Activated gamma-delta T cell (primary cell): ENCODE results near the gene NSDHL.

Experiments
- DNase-seq: peaks from one replicate; lab custom pipeline; 2025; lab: John Stamatoyannopoulos, UW

The NSDHL gene

DNA sequence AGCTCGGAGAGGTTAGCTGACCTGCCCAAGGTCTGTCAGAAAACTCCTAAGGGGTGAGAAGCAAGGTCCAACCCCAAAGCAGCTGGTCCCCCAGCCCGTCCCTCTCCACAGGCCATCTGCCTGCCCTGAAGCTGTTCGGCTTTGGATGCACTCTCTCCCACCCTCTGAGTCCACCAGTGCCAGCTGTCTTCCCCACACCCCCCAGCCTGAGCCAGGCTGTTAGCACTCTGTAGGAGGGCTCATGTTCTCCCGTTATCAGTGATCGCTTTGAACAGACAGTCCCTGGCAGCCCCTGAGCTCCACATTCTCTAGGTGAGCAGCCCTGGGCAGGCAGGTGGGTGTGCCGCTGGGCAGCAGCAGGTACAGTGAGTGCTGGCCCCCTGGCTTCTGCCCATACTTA is 83.0 kb downstream of the NSDHL start:
- no peak for DNase-seq

GRCh38 chrX:152915541-152916241 is 84.8 kb downstream of the NSDHL start:
- DNase-seq, result no peak

DNA sequence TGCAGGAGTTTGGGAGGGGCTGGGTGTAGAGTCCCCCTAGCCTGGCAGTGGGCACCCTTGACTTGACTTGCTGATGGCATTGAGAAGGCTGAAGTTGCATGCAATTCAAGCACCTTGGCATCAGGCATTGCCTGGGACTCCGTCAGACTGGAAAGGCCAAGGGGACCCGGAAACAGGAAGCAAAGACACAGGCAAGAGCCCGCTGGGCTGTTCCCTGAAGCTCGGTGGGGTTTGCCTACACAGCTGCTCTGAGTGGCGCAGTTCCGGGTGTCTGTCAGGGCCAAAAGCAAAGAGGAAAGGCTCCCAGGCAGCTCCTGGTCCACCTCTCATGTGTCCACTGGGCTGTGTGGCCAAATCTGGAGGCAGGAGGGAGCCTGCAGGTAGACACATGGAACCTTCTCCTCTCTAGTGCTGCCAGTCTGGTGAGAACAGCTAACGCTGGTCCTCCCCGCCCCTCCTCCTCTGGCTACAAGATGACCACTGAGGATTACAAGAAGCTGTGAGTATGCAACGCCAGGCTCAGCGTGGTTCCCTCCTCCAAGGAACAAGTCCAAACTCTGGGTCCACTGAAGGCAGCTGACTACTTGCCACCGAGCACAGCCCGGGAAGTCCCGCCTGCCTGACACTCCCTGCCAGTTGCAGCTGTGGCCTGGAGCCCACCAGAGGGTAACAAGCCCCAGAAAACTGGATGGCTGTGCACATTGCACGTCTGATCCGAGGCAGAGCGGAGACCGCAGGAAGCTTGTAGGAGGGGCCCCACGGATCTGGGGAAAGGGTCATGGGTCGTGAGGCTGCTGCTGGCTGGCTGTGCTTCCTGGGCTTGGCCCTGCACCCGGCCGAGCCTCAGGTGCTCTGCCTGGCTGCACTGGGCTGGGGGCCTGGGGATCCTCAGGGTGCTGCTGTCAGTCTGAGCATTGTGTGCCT is 87.1 kb downstream of the NSDHL start:
- DNase-seq, result no peak

- no peak for DNase-seq
Measured at GRCh38 chrX:152918707-152919106, 87.8 kb downstream of the NSDHL start.
